K562 (cell line): Measurements from ENCODE around the gene CCDC88A. TPM values are rescaled to one million over a fixed set of nuclear protein-coding genes. Genes with fewer than 3 reads are reported as not detected.
A peak's percentile ranks its signal among the peaks of the same experiment; 100 is the strongest.

Source experiments
- ARID1B ChIP-seq: fragments of 450-650 bp; IDR thresholded peaks from 2 replicates; pipeline ENCODE4 v1.6.1; 2016; ENCODE audit warnings: antibody characterized with exemption, mild to moderate bottlenecking, inconsistent platforms
- CHD2 ChIP-seq: IDR thresholded peaks from 2 replicates; pipeline ENCODE4 v1.6.1; 2011; ENCODE audit warnings: low read depth, low read length
- DMBX1 ChIP-seq: fragments of 250-450 bp; sonication (Bioruptor Pico); IDR thresholded peaks from 2 replicates; pipeline ENCODE4 v1.8.0; 2022; ENCODE audit warnings: inconsistent platforms, mild to moderate bottlenecking, moderate library complexity, borderline replicate concordance
- FOXJ3 ChIP-seq: sonication (generic); formaldehyde crosslinking; IDR thresholded peaks from 2 replicates; pipeline ENCODE4 v1.4.0; 2020; ENCODE audit warnings: mild to moderate bottlenecking, missing genetic modification reagents
- FOXK2 ChIP-seq, 2 experiments: fragments of 450-650 bp; IDR thresholded peaks in 1 of 2; conservative IDR thresholded peaks in 1 of 2; 2 replicates each; pipeline ENCODE4 v1.6.1; 2016; ENCODE audit warnings: low read depth in 2 of 2, mild to moderate bottlenecking in 1 of 2
- GATA2 ChIP-seq: sonication (generic); formaldehyde crosslinking; IDR thresholded peaks from 2 replicates; pipeline ENCODE4 v1.4.0; 2020; ENCODE audit warnings: mild to moderate bottlenecking, missing genetic modification reagents
- HDAC6 ChIP-seq: IDR thresholded peaks from 2 replicates; pipeline ENCODE4 v1.6.1; 2012; ENCODE audit warnings: low read depth, mild to moderate bottlenecking, control low read depth, inconsistent platforms, low read length, moderate library complexity
- MTA2 ChIP-seq: fragments of 450-650 bp; IDR thresholded peaks from 2 replicates; pipeline ENCODE4 v1.6.1; 2016; ENCODE audit warnings: low read depth
- NR2F6 ChIP-seq: fragments of 450-650 bp; formaldehyde crosslinking; IDR thresholded peaks from 2 replicates; pipeline ENCODE4 v1.4.0; 2020; ENCODE audit warnings: mild to moderate bottlenecking
- NR3C1 ChIP-seq: sonication (generic); formaldehyde crosslinking; IDR thresholded peaks from 2 replicates; pipeline ENCODE4 v1.8.1; 2022; ENCODE audit warnings: missing genetic modification reagents
- PCBP2 ChIP-seq: fragments of 200-400 bp; formaldehyde crosslinking; IDR thresholded peaks from 2 replicates; pipeline ENCODE4 v1.6.1; 2018; ENCODE audit warnings: low read length, low read depth, mild to moderate bottlenecking, moderate library complexity; ENCODE audit not compliant: poor library complexity, severe bottlenecking
- RUNX1 ChIP-seq: sonication (generic); IDR thresholded peaks from 2 replicates; pipeline ENCODE4 v1.6.1; 2016; ENCODE audit warnings: antibody characterized with exemption, low read depth
- SAFB ChIP-seq: fragments of 200-400 bp; formaldehyde crosslinking; IDR thresholded peaks from 2 replicates; pipeline ENCODE4 v1.6.1; 2017; ENCODE audit warnings: low read depth, low read length, borderline replicate concordance
- SAFB2 ChIP-seq: fragments of 200-400 bp; formaldehyde crosslinking; IDR thresholded peaks from 2 replicates; pipeline ENCODE4 v1.6.1; 2018; ENCODE audit warnings: borderline replicate concordance, low read length, low read depth, moderate library complexity; ENCODE audit not compliant: severe bottlenecking
- TCF3 ChIP-seq: sonication (generic); formaldehyde crosslinking; IDR thresholded peaks from 2 replicates; pipeline ENCODE4 v1.4.0; 2020; ENCODE audit warnings: mild to moderate bottlenecking, missing genetic modification reagents
- TSC22D4 ChIP-seq: fragments of 450-650 bp; IDR thresholded peaks from 2 replicates; pipeline ENCODE4 v1.6.1; 2016; ENCODE audit warnings: missing genetic modification characterization, missing biosample characterization, control low read depth
- ZNF134 ChIP-seq: fragments of 250-450 bp; sonication (Bioruptor Pico); conservative IDR thresholded peaks from 2 replicates; pipeline ENCODE4 v1.4.0; 2020
- ZNF696 ChIP-seq: fragments of 250-450 bp; sonication (Bioruptor Pico); conservative IDR thresholded peaks from 2 replicates; pipeline ENCODE4 v1.4.0; 2020; ENCODE audit warnings: mild to moderate bottlenecking, moderate library complexity
- ZNF707 ChIP-seq: fragments of 250-450 bp; sonication (Bioruptor Pico); conservative IDR thresholded peaks from 2 replicates; pipeline ENCODE4 v1.8.0; 2022; ENCODE audit warnings: inconsistent platforms, mild to moderate bottlenecking, moderate library complexity
- polyA plus RNA-seq, 8 experiments: library from polyadenylated mRNA; depleted of rRNA in 4 of 8; stranded (reverse) in 5 of 8; unstranded in 3 of 8; fragments of >200 nt; fragmentation: Nextera tagmentation in 2 of 8; fragmentation: Illumina TruSeq in 1 of 8; extraction: Ambion mirVana in 2 of 8; extraction: Trizol in 1 of 8; gene quantifications; 2 replicates each; pipeline versions ENCODE4 v1.2.1 to v1.2.3, GENCODE V29; 2011 to 2014; ENCODE audit warnings: inconsistent platforms in 1 of 8, missing spikeins in 1 of 8
- total RNA-seq, 7 experiments: library from RNA; depleted of rRNA in 6 of 7; stranded (reverse); fragments of >200 nt in 6 of 7; fragmentation: Illumina TruSeq in 2 of 7; extraction: Trizol in 2 of 7; gene quantifications; 2 replicates each; pipeline versions ENCODE4 v1.2.1 to v1.2.3, GENCODE V29; 2011 to 2021; ENCODE audit warnings: low replicate concordance in 1 of 7
- TF ChIP-seq, protein P1 (sequence below): IDR thresholded peaks from 2 replicates; pipeline ENCODE4 v1.6.1; 2012; ENCODE audit warnings: low read depth, low read length, improper control_type of control experiment, borderline replicate concordance
- TF ChIP-seq, protein P2 (sequence below): sonication (generic); formaldehyde crosslinking; IDR thresholded peaks from 2 replicates; pipeline ENCODE4 v1.9.0; 2022; ENCODE audit warnings: mild to moderate bottlenecking, missing genetic modification reagents
- TF ChIP-seq, protein P3 (sequence below): sonication (generic); formaldehyde crosslinking; IDR thresholded peaks from 2 replicates; pipeline ENCODE4 v1.8.0; 2022; ENCODE audit warnings: missing genetic modification reagents, mild to moderate bottlenecking, borderline replicate concordance
- TF ChIP-seq, protein P4 (sequence below): IDR thresholded peaks from 3 replicates; pipeline ENCODE4 v1.6.1; 2011; ENCODE audit warnings: borderline replicate concordance, mild to moderate bottlenecking; ENCODE audit not compliant: insufficient read length, insufficient read depth

Gene CCDC88A
- total and polyA plus RNA-seq, 9 of the 15 experiments (the other 6 are each of a cell fraction or from before 2014, with no cell fraction given): 29.3 to 102 (median 55.6) TPM

DNA sequence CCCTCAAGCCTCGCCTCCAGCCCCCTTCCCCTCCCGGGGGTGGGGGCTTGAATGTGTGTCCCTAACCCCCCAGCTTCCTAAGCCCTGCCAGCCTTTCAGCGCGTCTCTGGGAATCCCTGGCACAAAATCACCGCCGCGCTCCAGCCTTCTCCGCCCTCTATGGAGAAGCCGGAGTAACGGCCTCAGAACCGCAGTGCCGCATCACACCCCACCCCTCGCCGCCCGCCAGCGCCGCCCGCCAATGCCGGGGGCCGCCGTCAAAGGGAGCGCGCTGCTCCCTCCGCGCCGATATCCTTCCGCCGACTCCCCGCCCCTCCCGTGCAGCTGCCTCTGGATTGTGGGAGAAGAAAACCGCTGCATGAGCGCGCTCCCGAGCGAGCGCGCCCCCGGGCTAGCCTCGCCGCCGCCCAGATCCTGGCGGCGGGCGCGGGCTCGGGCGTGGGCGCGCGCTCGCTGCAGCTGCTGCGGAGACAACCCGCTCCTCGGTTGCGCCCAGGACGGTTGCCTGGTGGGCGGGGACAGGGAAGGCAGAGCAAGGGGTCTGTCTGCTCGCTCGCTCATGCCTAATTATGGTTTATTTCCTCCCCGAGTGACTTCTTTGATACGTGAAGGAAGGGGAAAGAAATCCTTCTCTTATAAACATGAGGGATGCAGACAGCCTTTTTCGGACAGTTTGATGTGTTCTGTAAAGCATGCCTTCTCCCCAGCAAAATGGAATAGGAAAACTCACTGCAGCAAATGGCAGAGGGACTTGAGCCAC lies at the start of gene CCDC88A (continued):
- TF ChIP-seq TSC22D4 (tag) (no peak), CHD2 (peak; percentile 94), DMBX1 (peak; percentile 91; the same call in 1 of the 2 replicates), FOXJ3 (no peak), ARID1B (peak; percentile 63), ZNF707 (CRISPR knock-in tag) (no peak), FOXK2 (conservative IDR thresholded peaks at IDR 0.05 in 1 of 2, IDR thresholded peaks at IDR 0.05 in 1 of 2; ENCODE audit: low read depth in 2 of 2) (no peak), SAFB2 (no peak), SAFB (peak; percentile 45; the same call in 1 of the 2 replicates), PCBP2 (no peak), ZNF134 (CRISPR knock-in tag) (peak; percentile 62; the same call in 1 of the 2 replicates), GATA2 (CRISPR knock-in tag) (no peak), NR3C1 (no peak), NR2F6 (CRISPR knock-in tag) (no peak), RUNX1 (no peak), ZNF696 (no peak), HDAC6 (no peak), MTA2 (no peak), TCF3 (CRISPR knock-in tag) (no peak)
- TF ChIP-seq, protein P1, sequence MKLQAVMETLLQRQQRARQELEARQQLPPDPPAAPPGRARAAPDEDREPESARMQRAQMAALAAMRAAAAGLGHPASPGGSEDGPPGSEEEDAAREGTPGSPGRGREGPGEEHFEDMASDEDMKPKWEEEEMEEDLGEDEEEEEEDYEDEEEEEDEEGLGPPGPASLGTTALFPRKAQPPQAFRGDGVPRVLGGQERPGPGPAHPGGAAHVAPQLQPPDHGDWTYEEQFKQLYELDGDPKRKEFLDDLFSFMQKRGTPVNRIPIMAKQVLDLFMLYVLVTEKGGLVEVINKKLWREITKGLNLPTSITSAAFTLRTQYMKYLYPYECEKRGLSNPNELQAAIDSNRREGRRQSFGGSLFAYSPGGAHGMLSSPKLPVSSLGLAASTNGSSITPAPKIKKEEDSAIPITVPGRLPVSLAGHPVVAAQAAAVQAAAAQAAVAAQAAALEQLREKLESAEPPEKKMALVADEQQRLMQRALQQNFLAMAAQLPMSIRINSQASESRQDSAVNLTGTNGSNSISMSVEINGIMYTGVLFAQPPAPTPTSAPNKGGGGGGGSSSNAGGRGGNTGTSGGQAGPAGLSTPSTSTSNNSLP: peak; percentile 73; the same call in 1 of the 2 replicates
- TF ChIP-seq, protein P2, sequence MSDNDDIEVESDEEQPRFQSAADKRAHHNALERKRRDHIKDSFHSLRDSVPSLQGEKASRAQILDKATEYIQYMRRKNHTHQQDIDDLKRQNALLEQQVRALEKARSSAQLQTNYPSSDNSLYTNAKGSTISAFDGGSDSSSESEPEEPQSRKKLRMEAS: peak; percentile 75
- TF ChIP-seq, protein P3, sequence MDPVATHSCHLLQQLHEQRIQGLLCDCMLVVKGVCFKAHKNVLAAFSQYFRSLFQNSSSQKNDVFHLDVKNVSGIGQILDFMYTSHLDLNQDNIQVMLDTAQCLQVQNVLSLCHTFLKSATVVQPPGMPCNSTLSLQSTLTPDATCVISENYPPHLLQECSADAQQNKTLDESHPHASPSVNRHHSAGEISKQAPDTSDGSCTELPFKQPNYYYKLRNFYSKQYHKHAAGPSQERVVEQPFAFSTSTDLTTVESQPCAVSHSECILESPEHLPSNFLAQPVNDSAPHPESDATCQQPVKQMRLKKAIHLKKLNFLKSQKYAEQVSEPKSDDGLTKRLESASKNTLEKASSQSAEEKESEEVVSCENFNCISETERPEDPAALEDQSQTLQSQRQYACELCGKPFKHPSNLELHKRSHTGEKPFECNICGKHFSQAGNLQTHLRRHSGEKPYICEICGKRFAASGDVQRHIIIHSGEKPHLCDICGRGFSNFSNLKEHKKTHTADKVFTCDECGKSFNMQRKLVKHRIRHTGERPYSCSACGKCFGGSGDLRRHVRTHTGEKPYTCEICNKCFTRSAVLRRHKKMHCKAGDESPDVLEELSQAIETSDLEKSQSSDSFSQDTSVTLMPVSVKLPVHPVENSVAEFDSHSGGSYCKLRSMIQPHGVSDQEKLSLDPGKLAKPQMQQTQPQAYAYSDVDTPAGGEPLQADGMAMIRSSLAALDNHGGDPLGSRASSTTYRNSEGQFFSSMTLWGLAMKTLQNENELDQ (CRISPR knock-in tag): no peak
- TF ChIP-seq, protein P4, sequence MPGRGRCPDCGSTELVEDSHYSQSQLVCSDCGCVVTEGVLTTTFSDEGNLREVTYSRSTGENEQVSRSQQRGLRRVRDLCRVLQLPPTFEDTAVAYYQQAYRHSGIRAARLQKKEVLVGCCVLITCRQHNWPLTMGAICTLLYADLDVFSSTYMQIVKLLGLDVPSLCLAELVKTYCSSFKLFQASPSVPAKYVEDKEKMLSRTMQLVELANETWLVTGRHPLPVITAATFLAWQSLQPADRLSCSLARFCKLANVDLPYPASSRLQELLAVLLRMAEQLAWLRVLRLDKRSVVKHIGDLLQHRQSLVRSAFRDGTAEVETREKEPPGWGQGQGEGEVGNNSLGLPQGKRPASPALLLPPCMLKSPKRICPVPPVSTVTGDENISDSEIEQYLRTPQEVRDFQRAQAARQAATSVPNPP: no peak
